Activated B cell treated with CpG ODN at 0.5 μM for 24 hours (primary cell): ENCODE results near the gene ISG20L2. TPM values are rescaled to one million over a fixed set of nuclear protein-coding genes. Genes with fewer than 3 reads are reported as not detected.

ENCODE experiments used
- ATAC-seq: fragments of 200-7000 bp; cut with Tn5 transposase; one replicate; pipeline ENCODE4 v1.10.0; 2021; ENCODE audit warnings: low read depth, mild to moderate bottlenecking, moderate library complexity
- CTCF ChIA-PET: fragments of 350-600 bp; sonication (Branson Sonifier 250); formaldehyde crosslinking; loops from one replicate; lab custom pipeline; 2021; ENCODE audit warnings: antibody characterized with exemption; lab: Charles Lee
- POLR2A ChIA-PET: fragments of 350-600 bp; sonication (Branson Sonifier 250); formaldehyde crosslinking; loops from one replicate; lab custom pipeline; 2021; ENCODE audit warnings: antibody characterized with exemption; lab: Charles Lee
- DNase-seq: peaks from one replicate; pipeline ENCODE4 v3.0.0; 2022
- H3K27ac Mint-ChIP-seq: one replicate; pipeline ENCODE4 v1.8.0; 2020; ENCODE audit warnings: mixed read lengths
- H3K27me3 Mint-ChIP-seq: one replicate; pipeline ENCODE4 v1.8.0; 2021; ENCODE audit warnings: mixed read lengths
- H3K36me3 Mint-ChIP-seq: one replicate; pipeline ENCODE4 v1.8.0; 2021; ENCODE audit warnings: low read depth, mixed read lengths
- H3K4me1 Mint-ChIP-seq: one replicate; pipeline ENCODE4 v1.8.0; 2021; ENCODE audit warnings: mixed read lengths
- H3K4me3 Mint-ChIP-seq: one replicate; pipeline ENCODE4 v1.8.0; 2020; ENCODE audit warnings: mild to moderate bottlenecking, mixed read lengths
- H3K9me3 Mint-ChIP-seq: one replicate; pipeline ENCODE4 v1.8.0; 2020; ENCODE audit warnings: mixed read lengths
- intact Hi-C: fragments of 100-400 bp; cut with micrococcal nuclease; formaldehyde crosslinking; loops from one replicate; pipeline ENCODE4 v1.15.1; 2024
- total RNA-seq: library from RNA; stranded (reverse); gene quantifications from 2 replicates; pipeline ENCODE4 v1.2.3, GENCODE V29; 2022
- TF ChIP-seq, protein P1 (sequence below): fragments of 200-600 bp; IDR thresholded peaks from one replicate; pipeline ENCODE4 v1.8.0; 2022; ENCODE audit warnings: antibody characterized with exemption, mild to moderate bottlenecking

Gene ISG20L2
- total RNA-seq, 1 donor from 2014 or later: 53.0 TPM

DNA sequence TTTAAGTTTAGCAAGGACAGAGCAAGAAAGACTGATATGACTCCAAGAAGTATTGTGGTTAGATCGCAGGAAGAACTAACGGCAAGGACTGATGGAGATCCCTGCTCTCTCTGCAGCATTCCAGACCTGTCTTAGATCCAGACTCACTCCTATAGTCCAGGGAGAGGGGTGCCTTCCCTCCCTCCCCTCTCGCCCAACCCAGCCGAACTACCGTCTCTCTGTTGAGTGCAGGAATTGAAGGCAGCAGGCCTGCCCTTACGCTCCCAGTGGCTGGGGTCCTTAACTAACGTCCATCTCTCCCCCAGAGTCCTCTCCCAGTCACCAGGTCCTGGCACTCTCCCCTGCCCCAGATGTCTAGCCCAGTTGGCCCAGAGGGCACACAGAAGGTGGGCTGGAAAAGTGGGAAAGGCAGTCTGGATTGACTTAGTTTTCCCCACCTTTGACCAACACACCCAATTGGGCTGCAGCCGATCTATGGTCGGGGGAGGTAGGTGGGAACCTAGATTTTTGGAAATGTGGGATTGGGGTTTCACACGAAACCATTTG lies 24.3 kb downstream of the ISG20L2 start:
- no peak for ATAC-seq
- Mint-ChIP-seq H3K4me3 (peak overlapping the region; percentile 41), H3K36me3 (no peaks in the 10 kb centered on the region), H3K4me1 (peaks cover 28% of the 10 kb centered on the region), H3K27me3 (peaks cover 32% of the 10 kb centered on the region), H3K9me3 (no peaks in the 10 kb centered on the region), H3K27ac (no peak overlapping the region)
- intact Hi-C loops: no loop called here
- no peak for DNase-seq
- TF ChIP-seq, protein P1, sequence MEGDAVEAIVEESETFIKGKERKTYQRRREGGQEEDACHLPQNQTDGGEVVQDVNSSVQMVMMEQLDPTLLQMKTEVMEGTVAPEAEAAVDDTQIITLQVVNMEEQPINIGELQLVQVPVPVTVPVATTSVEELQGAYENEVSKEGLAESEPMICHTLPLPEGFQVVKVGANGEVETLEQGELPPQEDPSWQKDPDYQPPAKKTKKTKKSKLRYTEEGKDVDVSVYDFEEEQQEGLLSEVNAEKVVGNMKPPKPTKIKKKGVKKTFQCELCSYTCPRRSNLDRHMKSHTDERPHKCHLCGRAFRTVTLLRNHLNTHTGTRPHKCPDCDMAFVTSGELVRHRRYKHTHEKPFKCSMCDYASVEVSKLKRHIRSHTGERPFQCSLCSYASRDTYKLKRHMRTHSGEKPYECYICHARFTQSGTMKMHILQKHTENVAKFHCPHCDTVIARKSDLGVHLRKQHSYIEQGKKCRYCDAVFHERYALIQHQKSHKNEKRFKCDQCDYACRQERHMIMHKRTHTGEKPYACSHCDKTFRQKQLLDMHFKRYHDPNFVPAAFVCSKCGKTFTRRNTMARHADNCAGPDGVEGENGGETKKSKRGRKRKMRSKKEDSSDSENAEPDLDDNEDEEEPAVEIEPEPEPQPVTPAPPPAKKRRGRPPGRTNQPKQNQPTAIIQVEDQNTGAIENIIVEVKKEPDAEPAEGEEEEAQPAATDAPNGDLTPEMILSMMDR: no peak
- CTCF ChIA-PET: interaction anchor here (0.7 to 2.0 kb wide), 3 partner anchors 15 to 28 kb away, joined by 3 to 6 read pairs (median 6); no protein-coding TSS in a partner anchor
- POLR2A ChIA-PET: interaction anchor here (1.4 to 1.6 kb wide), 2 partner anchors 21 to 24 kb away, joined by 3 to 6 read pairs; partner anchors contain the start of gene METTL25B

DNA sequence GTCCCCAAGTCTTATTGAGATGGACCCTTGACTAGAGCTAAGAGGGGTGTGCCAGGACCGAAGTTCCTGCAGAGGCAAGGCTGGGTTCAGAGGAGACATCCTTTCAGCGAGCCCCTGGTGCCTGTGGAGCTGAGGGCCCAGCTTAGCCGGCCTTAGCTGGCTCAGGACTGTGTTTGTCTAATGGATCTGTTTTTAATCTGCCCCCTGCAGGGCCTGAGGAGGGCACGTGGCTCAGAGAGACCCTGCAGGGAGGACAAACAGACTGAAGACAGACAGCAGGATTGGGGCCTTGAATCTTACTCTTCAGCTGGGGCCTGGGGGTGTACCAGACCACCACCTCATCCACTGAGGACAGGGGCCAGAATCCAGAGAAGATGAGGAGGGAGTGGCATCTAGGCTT lies 24.8 kb downstream of the ISG20L2 start:
- CTCF ChIA-PET: interaction anchor here (1.5 kb wide), 1 partner anchor 14 kb away, joined by 6 read pairs; no protein-coding TSS in a partner anchor
- H3K4me1 Mint-ChIP-seq: peaks cover 28% of the 10 kb centered on the region

GRCh38 chr1:156703336-156703735 lies 25.2 kb downstream of the ISG20L2 start:
- Mint-ChIP-seq H3K27me3 (peaks cover 36% of the 10 kb centered on the region), H3K4me1 (peaks cover 28% of the 10 kb centered on the region), H3K4me3 (no peak overlapping the region), H3K9me3 (no peaks in the 10 kb centered on the region), H3K36me3 (no peaks in the 10 kb centered on the region), H3K27ac (no peak overlapping the region)
- POLR2A ChIA-PET: no interaction called here
- no peak for DNase-seq
- no peak for ATAC-seq
- CTCF ChIA-PET: interaction anchor here (1.5 kb wide), 1 partner anchor 14 kb away, joined by 6 read pairs; no protein-coding TSS in a partner anchor
- intact Hi-C loops: no loop called here
- TF ChIP-seq, protein P1: no peak

More for the DNA sequence above, 24.8 kb downstream of the ISG20L2 start:
- no peak for ATAC-seq
- no peaks in the 10 kb centered on the region for H3K36me3 Mint-ChIP-seq
- intact Hi-C loops: no loop called here
- DNase-seq: no peak
- H3K9me3 Mint-ChIP-seq: no peaks in the 10 kb centered on the region
- H3K27me3 Mint-ChIP-seq: peaks cover 35% of the 10 kb centered on the region
- POLR2A ChIA-PET: interaction anchor here (1.4 kb wide), 1 partner anchor 24 kb away, joined by 3 read pairs; the partner anchor contains the start of gene METTL25B
- no peak overlapping the region for H3K27ac Mint-ChIP-seq
- H3K4me3 Mint-ChIP-seq: no peak overlapping the region
- TF ChIP-seq, protein P1: no peak

DNA sequence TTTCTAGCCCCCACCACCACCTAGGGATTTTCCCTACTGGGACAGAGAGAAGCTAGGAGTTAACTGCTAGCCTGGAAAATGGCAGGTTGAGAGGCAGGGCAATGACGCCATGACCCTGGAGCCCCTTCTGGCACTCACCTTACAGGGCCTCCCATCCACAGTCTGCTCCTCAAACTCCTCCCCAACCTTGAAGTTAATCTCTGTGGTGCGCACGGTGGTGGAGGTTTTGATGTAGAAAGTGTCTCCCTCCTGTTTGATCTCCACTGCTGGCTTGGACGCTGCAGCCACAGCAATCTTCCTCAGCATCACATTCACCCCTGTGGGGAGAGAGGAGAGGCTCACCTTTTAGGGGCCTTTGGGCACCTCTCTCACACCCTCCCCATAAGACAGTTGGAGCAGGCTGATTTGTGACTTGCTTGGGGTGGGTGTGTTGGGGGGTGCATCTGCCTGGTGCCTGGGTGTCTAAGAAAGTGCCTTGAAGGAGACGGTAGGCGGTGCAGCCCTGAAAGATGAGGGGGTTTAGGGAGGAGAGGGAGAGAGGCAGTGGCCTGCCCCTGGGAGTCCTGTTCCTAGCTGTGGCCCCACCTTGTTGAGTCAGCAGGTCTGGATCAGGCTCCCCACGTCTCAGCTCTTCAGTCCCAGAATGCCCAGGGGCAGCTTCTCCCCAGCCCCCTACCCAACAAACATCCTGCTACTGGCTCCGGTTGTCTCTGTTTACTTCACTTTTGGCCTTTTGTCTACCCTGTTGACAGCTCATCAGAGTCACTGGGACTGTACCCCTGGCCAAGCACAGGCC lies 27.6 kb downstream of the ISG20L2 start:
- DNase-seq (no peak), ATAC-seq (no peak)
- Mint-ChIP-seq H3K4me1 (peaks cover 18% of the 10 kb centered on the region), H3K27ac (no peak overlapping the region), H3K27me3 (peaks cover 52% of the 10 kb centered on the region), H3K4me3 (no peak overlapping the region), H3K36me3 (no peaks in the 10 kb centered on the region), H3K9me3 (no peaks in the 10 kb centered on the region)
- intact Hi-C loops: no loop called here
- TF ChIP-seq, protein P1: no peak
- POLR2A ChIA-PET: no interaction called here
- CTCF ChIA-PET: interaction anchor here (1.0 to 1.5 kb wide), 4 partner anchors 10 to 25 kb away, joined by 3 read pairs; no protein-coding TSS in a partner anchor

DNA sequence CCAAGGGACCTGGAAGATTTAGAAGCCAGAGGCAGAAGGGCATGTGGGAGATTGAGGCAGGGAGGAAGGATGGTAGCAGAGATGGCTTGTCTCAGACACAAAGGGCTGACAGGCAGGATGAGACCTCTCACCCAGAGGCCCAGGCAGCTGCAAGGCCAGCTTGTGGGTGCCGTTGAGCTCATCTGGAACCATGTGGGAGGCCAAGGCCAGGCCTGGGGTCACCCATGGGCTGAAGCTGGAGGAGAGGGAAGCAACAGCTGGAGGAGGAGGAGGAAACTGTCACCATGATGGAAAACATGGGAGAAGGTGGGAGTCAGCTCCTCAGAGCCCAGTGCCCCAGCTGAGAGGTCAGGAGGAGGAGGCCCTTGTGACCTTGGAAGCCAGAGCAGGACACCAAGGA lies 29.6 kb downstream of the ISG20L2 start:
- CTCF ChIA-PET: interaction anchor here (1.7 kb wide), 1 partner anchor 9 kb away, joined by 5 read pairs; no protein-coding TSS in a partner anchor
- peaks cover 49% of the 10 kb centered on the region for H3K27me3 Mint-ChIP-seq
- H3K4me3 Mint-ChIP-seq: no peak overlapping the region
- H3K36me3 Mint-ChIP-seq: no peaks in the 10 kb centered on the region
- intact Hi-C loops: no loop called here
- POLR2A ChIA-PET: no interaction called here
- no peak for ATAC-seq
- H3K4me1 Mint-ChIP-seq: peaks cover 2% of the 10 kb centered on the region
- DNase-seq: no peak
- H3K27ac Mint-ChIP-seq: no peak overlapping the region
- no peaks in the 10 kb centered on the region for H3K9me3 Mint-ChIP-seq
- TF ChIP-seq, protein P1: no peak
